GM21576 (cell line): ENCODE results near the gene ADISSP.
"Not testable (repeated sequence)": the region's sequence is repeated elsewhere in the genome, so short reads cannot be mapped to it uniquely, and the experiment has no call there.

Experiments
- ATAC-seq: cut with Tn5 transposase; IDR thresholded peaks from one replicate; pipeline ENCODE4 v1.9.1; 2021; ENCODE audit warnings: mild to moderate bottlenecking, moderate library complexity; ENCODE audit not compliant: unreplicated experiment

The ADISSP gene

DNA sequence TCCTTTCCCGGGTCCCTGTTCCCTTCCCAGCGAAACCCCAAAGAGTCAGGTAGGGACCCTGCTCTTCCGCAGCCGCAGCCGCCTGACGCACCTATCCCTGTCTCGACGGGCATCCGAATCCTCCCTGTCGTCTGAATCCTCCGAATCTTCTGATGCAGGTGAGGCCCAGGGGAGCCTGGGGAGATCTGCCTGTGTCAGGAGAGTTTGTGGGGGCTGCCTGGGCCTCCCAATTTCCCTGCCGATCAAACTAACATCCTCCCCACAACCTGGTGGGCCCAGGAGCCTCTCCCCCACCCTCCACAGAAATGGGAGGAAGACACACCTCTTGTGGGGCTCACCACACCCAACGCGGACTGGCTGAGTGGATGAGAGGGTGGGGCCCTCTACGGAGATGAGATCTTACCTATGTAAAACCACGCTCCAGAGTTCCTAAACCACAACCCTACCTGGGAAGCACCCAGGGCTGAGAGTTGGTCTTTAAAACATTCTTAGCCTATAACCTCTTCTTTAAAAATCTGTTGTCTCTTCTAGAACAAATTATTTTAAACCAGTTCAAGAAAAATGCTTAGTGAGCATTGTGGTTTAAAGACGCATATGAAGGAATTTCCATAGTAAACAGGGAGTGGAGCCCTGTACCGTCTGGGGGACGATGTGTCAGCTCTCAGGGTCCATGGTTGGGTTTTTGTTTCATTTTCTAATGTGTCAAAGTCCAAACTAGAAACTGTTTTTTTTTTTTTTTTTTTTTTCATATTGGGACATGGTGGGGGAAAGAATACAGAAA is 30.2 kb upstream of the ADISSP start:
- ATAC-seq, result no peak

GRCh38 chr20:3797226-3797545 is 29.6 kb upstream of the ADISSP start:
- ATAC-seq, result no peak

GRCh38 chr20:3796477-3797225 is 29.1 kb upstream of the ADISSP start:
- no peak for ATAC-seq

- peak; percentile 62 for ATAC-seq
Observed at GRCh38 chr20:3795511-3796468, 28.2 kb upstream of the ADISSP start, which contains the start of gene CDC25B. Gene CDC25B (plus strand): TSS chr20:3796310. CDS start chr20:3796532, 222 bp downstream.

- ATAC-seq, result no peak
Observed at GRCh38 chr20:3794701-3795420, 27.3 kb upstream of the ADISSP start.

DNA sequence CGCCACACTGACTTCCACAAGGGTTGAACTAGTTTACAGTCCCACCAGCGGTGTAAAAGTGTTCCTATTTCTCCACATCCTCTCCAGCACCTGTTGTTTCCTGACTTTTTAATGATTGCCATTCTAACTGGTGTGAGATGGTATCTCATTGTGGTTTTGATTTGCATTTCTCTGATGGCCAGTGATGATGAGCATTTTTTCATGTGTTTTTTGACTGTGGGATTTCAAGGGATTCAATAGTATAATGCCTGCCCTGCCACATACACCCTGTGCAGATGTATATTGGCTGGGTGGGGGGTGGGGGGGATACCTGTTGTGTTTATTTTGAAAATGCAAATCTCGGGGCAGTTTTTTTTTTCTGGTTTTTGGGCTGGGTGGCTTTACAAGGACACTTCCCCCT is 26.6 kb upstream of the ADISSP start:
- not testable (repeated sequence) for ATAC-seq

DNA sequence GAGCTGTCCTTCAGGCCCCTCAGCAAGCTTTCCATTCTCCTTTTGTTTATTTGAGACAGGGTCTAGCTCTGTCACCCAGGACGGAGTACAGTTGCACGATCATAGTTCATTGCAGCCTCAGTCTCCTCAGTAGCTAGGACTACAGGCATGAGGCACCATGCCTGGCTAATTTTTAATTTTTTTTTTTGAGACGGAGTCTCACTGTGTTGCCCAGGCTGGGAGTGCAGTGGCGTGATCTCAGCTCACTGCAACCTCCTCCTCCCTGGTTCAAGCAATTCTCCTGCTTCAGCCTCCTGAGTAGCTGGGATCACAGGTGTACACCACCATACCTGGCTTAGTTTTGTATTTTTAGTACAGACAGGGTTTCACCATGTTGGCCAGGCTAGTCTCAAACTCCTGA is 21.6 kb upstream of the ADISSP start:
- ATAC-seq, result not testable (repeated sequence)

- ATAC-seq, result no peak
Observed at GRCh38 chr20:3788685-3789155, 21.2 kb upstream of the ADISSP start.

DNA sequence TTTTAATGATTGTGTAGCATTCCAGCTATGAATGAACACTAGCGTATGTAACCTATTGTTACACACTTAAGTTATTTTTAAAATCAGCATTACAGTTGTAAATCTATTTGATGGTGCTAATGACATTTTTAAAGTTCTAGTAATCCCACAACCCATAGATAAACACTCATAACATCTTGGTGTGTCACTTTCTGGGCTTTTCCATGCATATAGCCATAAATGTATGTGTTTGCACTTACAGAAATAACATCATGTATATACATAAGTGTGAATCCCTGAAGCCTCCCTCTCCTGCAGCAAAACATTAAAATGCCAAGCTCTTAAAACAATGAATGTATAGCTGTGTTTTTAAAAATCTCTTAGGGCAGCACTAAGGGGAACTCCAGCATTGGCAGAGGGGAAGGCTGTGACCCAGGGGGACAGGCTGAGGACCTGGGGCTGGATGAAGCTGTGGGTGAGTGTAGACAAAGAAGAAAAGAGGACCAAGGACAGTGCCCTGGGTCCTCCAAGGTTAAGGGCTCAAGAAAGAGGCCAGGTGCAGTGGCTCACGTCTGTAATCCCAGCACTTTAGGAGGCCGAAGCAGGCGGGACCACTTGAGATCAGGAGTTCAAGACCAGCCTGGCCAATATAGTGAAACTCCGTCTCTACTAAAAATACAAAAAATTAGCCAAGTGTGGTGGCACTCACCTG is 19.9 kb upstream of the ADISSP start:
- ATAC-seq, result no peak

DNA sequence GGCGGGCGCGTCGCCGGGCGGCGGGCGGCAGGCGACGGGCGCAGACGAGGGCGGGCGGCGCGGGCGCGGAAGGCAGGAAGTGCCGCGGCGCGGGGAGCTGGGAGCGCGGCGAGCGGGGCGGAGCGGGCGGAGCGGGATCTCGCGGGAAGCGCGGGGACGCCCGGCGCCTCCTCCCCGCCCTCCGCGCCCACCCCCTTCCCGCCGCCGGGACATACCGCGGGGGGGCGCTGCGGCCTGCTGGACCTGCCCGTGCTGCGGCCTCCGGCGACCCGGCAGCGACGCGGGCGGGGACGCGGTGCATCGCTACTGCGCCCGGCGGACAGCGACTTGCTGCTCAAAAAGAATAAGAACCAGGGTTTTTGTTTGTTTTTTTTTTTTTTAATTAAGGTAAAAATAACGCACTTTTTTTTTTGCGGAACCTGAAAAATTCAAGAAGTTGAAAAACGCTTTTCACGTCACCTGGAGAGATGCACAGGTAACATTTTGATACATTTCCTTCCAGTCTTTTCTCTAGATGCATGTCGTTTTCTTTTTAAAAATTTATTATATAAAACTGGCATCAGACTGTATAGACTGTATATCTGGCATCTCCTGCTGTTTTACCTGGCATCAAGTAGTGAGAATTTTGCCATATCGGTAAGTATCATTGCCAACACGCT is 19.2 kb upstream of the ADISSP start, which contains the start of gene CENPB:
CENPB (minus strand) TSS at position 76 of the 659 bp plus-strand sequence. CDS start 257 bp downstream, outside the sequence.
- peak; percentile 80 for ATAC-seq

- ATAC-seq, result no peak
Observed at GRCh38 chr20:3786126-3786484, 18.6 kb upstream of the ADISSP start.

DNA sequence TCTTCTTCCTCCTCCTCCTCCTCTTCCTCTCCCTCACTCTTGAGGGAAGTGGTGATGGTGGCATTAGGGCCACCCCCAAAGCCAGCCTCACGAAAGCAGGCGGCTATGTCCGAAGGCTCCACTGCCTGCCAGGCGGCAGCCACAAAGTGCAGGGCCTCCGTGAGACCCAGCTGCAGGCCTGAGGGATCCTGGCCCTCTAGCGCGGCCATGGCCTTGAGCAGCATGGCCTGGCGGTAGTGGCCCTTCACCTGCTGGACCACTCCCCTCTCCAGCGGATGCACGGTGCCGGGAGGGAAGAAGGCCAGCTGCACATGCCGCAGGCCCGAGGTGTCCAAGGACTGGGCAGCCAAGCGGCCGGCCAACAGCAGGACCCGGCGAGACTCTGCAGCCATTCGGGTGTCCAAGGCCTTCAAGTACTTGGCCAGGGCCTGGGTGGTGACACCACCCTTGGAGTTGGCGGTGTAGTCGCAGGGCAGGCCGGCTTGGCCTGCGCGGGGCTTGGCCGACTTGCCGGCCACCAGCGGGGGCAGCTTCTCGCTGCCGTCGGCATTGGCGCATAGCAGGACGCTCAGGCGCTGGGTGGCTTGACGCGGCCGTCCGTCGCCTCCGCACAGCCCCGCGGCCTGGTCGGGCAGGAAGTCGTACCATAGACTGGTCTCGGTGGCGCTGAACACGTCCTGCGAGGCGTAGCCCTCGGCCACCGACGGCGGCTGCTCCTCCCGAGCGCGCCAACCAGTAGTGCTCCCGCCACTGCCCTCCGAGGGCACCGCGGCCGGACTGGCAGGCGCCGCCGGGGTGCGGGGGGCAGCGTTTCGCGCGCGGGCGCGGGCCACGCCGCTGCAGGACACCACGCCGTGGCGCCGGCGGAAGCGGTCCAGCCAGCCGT is 17.9 kb upstream of the ADISSP start:
- ATAC-seq, result no peak

- no peak for ATAC-seq
Observed at GRCh38 chr20:3784863-3785239, 17.3 kb upstream of the ADISSP start.

DNA sequence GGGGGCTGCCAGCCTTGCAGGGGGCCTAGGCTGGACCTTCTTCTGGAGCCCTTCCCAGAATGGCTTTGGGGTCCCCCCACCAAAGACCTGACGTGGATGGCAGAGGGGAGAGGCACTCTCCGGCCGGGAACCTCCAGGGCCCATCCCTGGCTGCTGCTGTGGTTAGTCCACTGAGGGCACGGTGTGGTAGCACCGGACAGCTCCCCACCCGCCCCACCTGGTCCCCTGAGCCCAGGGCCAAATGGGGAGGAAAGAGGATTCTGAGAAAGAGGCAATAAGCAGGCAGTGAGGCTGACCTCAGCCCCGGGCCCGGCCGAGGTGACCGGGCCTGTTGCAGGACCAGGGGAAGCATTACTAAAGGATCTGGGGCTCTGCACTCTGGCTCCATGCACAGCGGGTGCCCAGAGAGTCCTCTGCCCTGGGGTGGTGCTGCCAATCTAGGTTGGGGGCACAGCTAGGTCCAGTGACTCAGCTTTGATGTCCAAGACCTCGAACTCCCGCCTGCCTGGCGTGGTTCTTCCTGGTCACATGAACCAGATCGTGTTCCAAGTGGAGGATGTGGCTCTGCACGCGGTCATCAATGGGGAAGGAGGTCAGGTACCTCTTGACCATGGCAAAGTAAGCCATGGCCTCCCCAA is 16.8 kb upstream of the ADISSP start:
- ATAC-seq, result no peak

GRCh38 chr20:3783511-3784195 is 16.1 kb upstream of the ADISSP start:
- no peak for ATAC-seq

DNA sequence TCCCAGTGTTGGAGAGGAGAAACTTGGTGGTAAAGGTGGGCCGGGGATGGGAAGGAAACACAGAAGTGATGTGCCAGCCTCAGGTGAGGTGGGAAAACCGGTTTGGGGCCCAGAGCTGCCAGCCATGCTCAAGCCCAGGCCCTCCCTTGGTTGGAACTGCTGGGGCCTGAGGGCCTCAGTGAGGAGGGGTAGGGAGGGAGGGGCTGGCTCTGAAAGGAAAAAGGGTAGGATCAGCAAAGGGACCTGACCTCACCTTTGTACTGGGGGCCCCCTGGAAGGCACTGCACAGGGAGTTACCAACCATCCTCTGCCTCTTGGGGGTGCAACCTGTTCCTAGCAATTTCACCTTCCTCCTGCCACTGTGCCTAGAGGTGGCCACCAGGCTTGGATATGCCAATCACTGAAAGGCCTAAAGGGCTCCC is 15.5 kb upstream of the ADISSP start:
- ATAC-seq, result no peak

DNA sequence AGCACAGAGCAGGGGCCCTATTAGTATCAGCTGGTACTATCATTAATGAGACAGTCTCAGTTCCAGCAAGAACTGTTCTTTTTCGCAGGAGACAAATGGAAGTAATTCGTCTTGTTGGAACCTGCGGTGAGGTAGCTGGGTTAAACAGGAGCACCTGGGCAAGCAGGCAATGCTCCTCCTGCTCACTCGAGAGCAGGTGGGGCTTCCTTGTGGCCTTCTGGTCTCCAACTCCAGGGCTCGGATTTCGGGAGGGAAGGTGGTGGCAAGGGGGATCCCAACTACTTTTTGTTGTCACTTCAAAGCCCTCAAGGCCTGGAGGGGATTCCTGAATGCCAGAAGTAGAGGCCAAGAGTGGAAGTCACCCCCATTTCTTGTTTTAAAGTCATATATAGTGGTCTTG is 15.0 kb upstream of the ADISSP start:
- no peak for ATAC-seq
